IMR-90 (cell line): Measurements from ENCODE around the gene VSTM2A. TPM values are rescaled to one million over a fixed set of nuclear protein-coding genes. Genes with fewer than 3 reads are reported as not detected.

Experiments used
- ATAC-seq: fragments of 200-7000 bp; cut with Tn5 transposase; 2 replicates; pipeline ENCODE4 v1.9.1; 2020; ENCODE audit warnings: low read depth, mild to moderate bottlenecking, moderate library complexity
- BruUV-seq: library from RNA; stranded (reverse); fragments of 400-500 nt; replicated peaks from 2 replicates; lab custom pipeline; 2021; lab: Mats Ljungman, UMichigan
- CTCF ChIA-PET: fragments of 300-600 bp; formaldehyde crosslinking; extraction: SDS; loops from one replicate; lab custom pipeline; 2021; ENCODE audit warnings: antibody characterized with exemption; lab: Yijun Ruan, JAX
- POLR2A ChIA-PET: fragments of 300-600 bp; sonication (Branson Sonifier 250); formaldehyde crosslinking; loops from one replicate; lab custom pipeline; 2022; ENCODE audit warnings: antibody characterized with exemption; ENCODE audit not compliant: unreplicated experiment; lab: Charles Lee
- DNase-seq: peaks from one replicate; pipeline ENCODE4 v3.0.0; 2013
- H2AFZ ChIP-seq: replicated peaks from 2 replicates; pipeline ENCODE3; 2013; ENCODE audit warnings: low read length, mild to moderate bottlenecking; ENCODE audit not compliant: poor library complexity
- H2AK5ac ChIP-seq: 2 replicates; pipeline ENCODE4 v1.6.1; 2013; ENCODE audit warnings: low read depth, low read length, inconsistent platforms
- H2AK9ac ChIP-seq: replicated peaks from 2 replicates; pipeline ENCODE3; 2013; ENCODE audit warnings: mild to moderate bottlenecking, low read depth, low read length, moderate library complexity; ENCODE audit not compliant: poor library complexity
- H2BK120ac ChIP-seq: 2 replicates; pipeline ENCODE4 v1.6.1; 2013; ENCODE audit warnings: low read depth, low read length, inconsistent platforms
- H2BK15ac ChIP-seq: 3 replicates; pipeline ENCODE4 v1.6.1; 2013; ENCODE audit warnings: low read depth, low read length, inconsistent platforms
- H2BK20ac ChIP-seq: 2 replicates; pipeline ENCODE4 v1.6.1; 2013; ENCODE audit warnings: low read depth, mild to moderate bottlenecking, inconsistent platforms, low read length, moderate library complexity
- H2BK5ac ChIP-seq: 2 replicates; pipeline ENCODE4 v1.6.1; 2013; ENCODE audit warnings: mild to moderate bottlenecking, low read depth, low read length, inconsistent platforms; ENCODE audit not compliant: poor library complexity, severe bottlenecking
- H3K14ac ChIP-seq: replicated peaks from 2 replicates; pipeline ENCODE4 v1.6.1; 2013; ENCODE audit warnings: low read depth, low read length, inconsistent platforms
- H3K18ac ChIP-seq: 2 replicates; pipeline ENCODE4 v1.6.1; 2013; ENCODE audit warnings: low read depth, low read length, control low read depth
- H3K23ac ChIP-seq: 2 replicates; pipeline ENCODE4 v1.6.1; 2013; ENCODE audit warnings: low read depth, low read length, inconsistent platforms
- H3K27ac ChIP-seq: 2 replicates; pipeline ENCODE4 v1.5.1; 2013; ENCODE audit warnings: mild to moderate bottlenecking, control low read depth, low read length; ENCODE audit not compliant: insufficient read depth
- H3K27me3 ChIP-seq: 2 replicates; pipeline ENCODE4 v1.6.1; 2013; ENCODE audit warnings: low read length; ENCODE audit not compliant: control insufficient read depth, insufficient read depth
- H3K36me3 ChIP-seq: 2 replicates; pipeline ENCODE4 v1.6.1; 2013; ENCODE audit warnings: low read length, mixed read lengths; ENCODE audit not compliant: control insufficient read depth, insufficient read depth
- H3K4ac ChIP-seq: 2 replicates; pipeline ENCODE4 v1.6.1; 2013; ENCODE audit warnings: low read depth, low read length, inconsistent platforms
- H3K4me1 ChIP-seq: 2 replicates; pipeline ENCODE4 v1.6.1; 2013; ENCODE audit warnings: low read length, mixed read lengths; ENCODE audit not compliant: control insufficient read depth, insufficient read depth
- H3K4me2 ChIP-seq: 2 replicates; pipeline ENCODE4 v1.6.1; 2013; ENCODE audit warnings: low read depth, mild to moderate bottlenecking, control low read depth, low read length, moderate library complexity
- H3K4me3 ChIP-seq: 2 replicates; pipeline ENCODE4 v1.5.1; 2013; ENCODE audit warnings: low read depth, mild to moderate bottlenecking, control low read depth, low read length, moderate library complexity; ENCODE audit not compliant: insufficient read depth
- H3K56ac ChIP-seq: 2 replicates; pipeline ENCODE4 v1.6.1; 2013; ENCODE audit warnings: low read length, inconsistent platforms; ENCODE audit not compliant: insufficient read depth; ENCODE audit errors: extremely low read depth
- H3K79me1 ChIP-seq, 2 experiments: 2 replicates each; pipeline ENCODE4 v1.6.1; 2013; ENCODE audit warnings: low read length in 2 of 2, inconsistent platforms in 1 of 2, low read depth in 1 of 2
- H3K9ac ChIP-seq: 2 replicates; pipeline ENCODE4 v1.6.1; 2013; ENCODE audit warnings: low read depth, low read length, control low read depth
- H3K9me1 ChIP-seq: 2 replicates; pipeline ENCODE4 v1.6.1; 2013; ENCODE audit warnings: low read length, inconsistent platforms; ENCODE audit not compliant: insufficient read depth
- H3K9me3 ChIP-seq: 2 replicates; pipeline ENCODE4 v1.6.1; 2013; ENCODE audit warnings: low read length; ENCODE audit not compliant: control insufficient read depth, insufficient read depth
- H4K20me1 ChIP-seq: 2 replicates; pipeline ENCODE4 v1.6.1; 2013; ENCODE audit warnings: low read length, inconsistent platforms; ENCODE audit not compliant: insufficient read depth
- H4K5ac ChIP-seq: 2 replicates; pipeline ENCODE4 v1.6.1; 2013; ENCODE audit warnings: mild to moderate bottlenecking, low read depth, low read length, control low read depth
- H4K8ac ChIP-seq, 2 experiments: 2 replicates each; pipeline ENCODE4 v1.6.1; 2013; ENCODE audit warnings: low read depth in 2 of 2, low read length in 2 of 2, control low read depth in 1 of 2, inconsistent platforms in 1 of 2
- H4K91ac ChIP-seq: 2 replicates; pipeline ENCODE4 v1.6.1; 2013; ENCODE audit warnings: low read depth, low read length, inconsistent platforms; ENCODE audit not compliant: insufficient read depth
- BHLHE40 ChIP-seq: fragments of 150-350 bp; IDR thresholded peaks from 2 replicates; pipeline ENCODE4 v1.6.1; 2016; ENCODE audit warnings: mild to moderate bottlenecking, low read depth, low read length
- CEBPB ChIP-seq: IDR thresholded peaks from 2 replicates; pipeline ENCODE4 v1.6.1; 2012; ENCODE audit warnings: low read depth, low read length, improper control_type of control experiment
- CHD1 ChIP-seq: IDR thresholded peaks from 2 replicates; pipeline ENCODE4 v1.6.1; 2012; ENCODE audit warnings: low read depth, low read length, improper control_type of control experiment
- FOS ChIP-seq: fragments of 150-350 bp; IDR thresholded peaks from 2 replicates; pipeline ENCODE4 v1.6.1; 2016; ENCODE audit warnings: low read depth, low read length
- MAFK ChIP-seq: IDR thresholded peaks from 2 replicates; pipeline ENCODE4 v1.6.1; 2012; ENCODE audit warnings: low read depth, low read length, improper control_type of control experiment
- MXI1 ChIP-seq: IDR thresholded peaks from 2 replicates; pipeline ENCODE4 v1.6.1; 2012; ENCODE audit warnings: low read depth, mild to moderate bottlenecking, low read length, moderate library complexity, borderline replicate concordance
- RFX5 ChIP-seq: IDR thresholded peaks from 2 replicates; pipeline ENCODE4 v1.8.0; 2012; ENCODE audit warnings: low read depth, mild to moderate bottlenecking, low read length, moderate library complexity
- SMC3 ChIP-seq: fragments of 150-350 bp; IDR thresholded peaks from 2 replicates; pipeline ENCODE4 v1.6.1; 2016; ENCODE audit warnings: low read depth, mild to moderate bottlenecking, antibody characterized with exemption, low read length, moderate library complexity
- WGBS, 2 experiments: methylation state at CpG; one replicate each; pipeline versions ENCODE4 v1.1.5 to v1.1.7; 2013; ENCODE audit warnings: missing lambda C conversion rate in 2 of 2; ENCODE audit not compliant: insufficient read length in 1 of 2; ENCODE audit errors: extremely low coverage in 2 of 2; 5-methylcytosine and 5-hydroxymethylcytosine counted together
- dilution Hi-C: fragments of 300-500 bp; cut with HindIII; formaldehyde crosslinking; loops from one replicate; pipeline ENCODE4 v1.14.3; 2018; ENCODE audit warnings: low sequenced_read_pairs; ENCODE audit not compliant: unreplicated experiment
- in situ Hi-C: fragments of 300-500 bp; cut with MboI; formaldehyde crosslinking; loops from 3 replicates; pipeline ENCODE4 v1.14.3; 2019; ENCODE audit warnings: low sequenced_read_pairs, inconsistent platforms, mixed read lengths
- intact Hi-C: fragments of 100-400 bp; cut with micrococcal nuclease; formaldehyde crosslinking; loops from 2 replicates; pipeline ENCODE4 v1.10.0; 2022
- polyA plus RNA-seq, 3 experiments: library from polyadenylated mRNA; depleted of rRNA; stranded (reverse); fragments of >200 nt; gene quantifications; 2 replicates each; pipeline ENCODE4 v1.2.3, GENCODE V29; 2012; ENCODE audit warnings: low replicate concordance in 1 of 3
- total RNA-seq: library from RNA; depleted of rRNA; stranded (reverse); fragments of >200 nt; gene quantifications from 2 replicates; pipeline ENCODE4 v1.2.3, GENCODE V29; 2012
- TF ChIP-seq, protein P1 (sequence below): fragments of 150-350 bp; IDR thresholded peaks from 2 replicates; pipeline ENCODE4 v1.6.1; 2016; ENCODE audit warnings: low read depth, mild to moderate bottlenecking, low read length, moderate library complexity, borderline replicate concordance

The VSTM2A gene
- total and polyA plus RNA-seq, 2 of the 4 experiments (the other 2 are of a cell fraction) = not detected

DNA sequence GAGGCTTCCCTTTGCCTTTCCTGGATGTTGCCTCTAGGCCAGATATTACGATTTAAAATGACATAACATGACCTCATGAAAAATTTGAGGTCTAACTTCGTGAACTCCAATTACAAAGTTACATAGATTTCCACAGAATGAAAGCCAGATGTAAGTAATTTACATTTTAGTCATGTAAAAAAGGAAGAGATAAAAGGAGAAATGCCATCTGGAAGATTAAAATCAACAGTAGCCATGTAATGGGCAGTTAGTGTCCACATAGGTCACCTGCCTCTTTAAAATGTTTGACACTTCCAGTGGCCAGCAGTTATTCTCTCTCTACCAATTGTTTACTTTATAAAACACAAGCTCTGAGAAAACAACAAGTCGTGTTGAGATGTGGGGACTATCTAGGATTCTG, 4.1 kb upstream of the VSTM2A start:
- Histone ChIP-seq H3K27me3 (peaks cover 13% of the 10 kb centered on the region), H3K4me2 (no peak overlapping the region), H3K9me1 (no peaks in the 10 kb centered on the region), H3K56ac (no peak overlapping the region), H4K91ac (no peak overlapping the region), H2AFZ (no peak overlapping the region), H2BK120ac (no peak overlapping the region), H3K18ac (no peak overlapping the region), H4K5ac (no peak overlapping the region), H2BK20ac (no peak overlapping the region), H3K4me3 (no peak overlapping the region), H3K27ac (no peak overlapping the region), H3K4ac (no peak overlapping the region), H3K4me1 (no peaks in the 10 kb centered on the region), H3K9ac (no peak overlapping the region), H3K23ac (no peak overlapping the region), H2BK5ac (no peak overlapping the region), H3K14ac (no peak overlapping the region), H3K9me3 (no peaks in the 10 kb centered on the region), H2AK9ac (no peak overlapping the region), H4K20me1 (no peaks in the 10 kb centered on the region), H2AK5ac (no peak overlapping the region), H2BK15ac (no peak overlapping the region), H4K8ac (no peak overlapping the region), H3K36me3 (no peaks in the 10 kb centered on the region), H3K79me1 (no peaks in the 10 kb centered on the region)
- ATAC-seq = no peak
- intact Hi-C loops (no loop called here), in situ Hi-C loops (no loop called here), dilution Hi-C loops (no loop called here)
- no peak for DNase-seq
- ChIA-PET CTCF (interaction anchor here (1.0 kb wide), 1 partner anchor 13 kb away, joined by 3 read pairs; no protein-coding TSS in a partner anchor), POLR2A (no interaction called here)
- WGBS, 2 experiments = no CpG with 5 or more reads among the region's 3 CpGs
- no TSS peak for BruUV-seq
- TF ChIP-seq CHD1 = no peak
- TF ChIP-seq CEBPB = no peak
- TF ChIP-seq, protein P1, sequence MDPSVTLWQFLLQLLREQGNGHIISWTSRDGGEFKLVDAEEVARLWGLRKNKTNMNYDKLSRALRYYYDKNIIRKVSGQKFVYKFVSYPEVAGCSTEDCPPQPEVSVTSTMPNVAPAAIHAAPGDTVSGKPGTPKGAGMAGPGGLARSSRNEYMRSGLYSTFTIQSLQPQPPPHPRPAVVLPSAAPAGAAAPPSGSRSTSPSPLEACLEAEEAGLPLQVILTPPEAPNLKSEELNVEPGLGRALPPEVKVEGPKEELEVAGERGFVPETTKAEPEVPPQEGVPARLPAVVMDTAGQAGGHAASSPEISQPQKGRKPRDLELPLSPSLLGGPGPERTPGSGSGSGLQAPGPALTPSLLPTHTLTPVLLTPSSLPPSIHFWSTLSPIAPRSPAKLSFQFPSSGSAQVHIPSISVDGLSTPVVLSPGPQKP = no peak
- TF ChIP-seq BHLHE40 = no peak
- no peak for TF ChIP-seq FOS
- no peak for TF ChIP-seq MAFK
- TF ChIP-seq RFX5 = no peak
- TF ChIP-seq SMC3 = no peak
- TF ChIP-seq MXI1 = no peak
